ENCODE results near the gene KAZN.

DNA sequence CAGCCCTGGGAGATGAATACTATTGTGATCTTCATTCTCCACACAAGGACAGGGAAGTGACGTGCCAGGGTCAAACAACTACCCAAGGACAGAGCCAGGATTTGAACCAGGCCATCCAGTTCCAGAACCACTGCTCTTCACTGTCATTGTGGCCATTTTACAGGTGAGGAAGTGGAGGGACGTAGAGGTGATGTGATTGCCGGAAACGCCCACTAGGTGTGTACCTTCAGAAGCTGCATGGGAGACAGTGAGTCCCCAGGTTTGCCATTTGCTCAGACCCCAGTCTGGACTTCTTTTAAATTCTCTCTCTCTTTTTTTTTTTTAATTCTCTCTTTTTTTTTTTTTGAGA, 347.5 kb downstream of the KAZN start:
- TF ChIP-seq CREB1 (IDR thresholded peaks at IDR 0.05; ENCODE audit: low read depth) (no peak), RAD21 (IDR thresholded peaks at IDR 0.05; ENCODE audit: low read depth) (no peak), CEBPB (IDR thresholded peaks at IDR 0.05) (no peak), TCF12 (IDR thresholded peaks at IDR 0.05; ENCODE audit: low read depth) (no peak)
- TF ChIP-seq, protein P1, sequence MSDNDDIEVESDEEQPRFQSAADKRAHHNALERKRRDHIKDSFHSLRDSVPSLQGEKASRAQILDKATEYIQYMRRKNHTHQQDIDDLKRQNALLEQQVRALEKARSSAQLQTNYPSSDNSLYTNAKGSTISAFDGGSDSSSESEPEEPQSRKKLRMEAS (IDR thresholded peaks at IDR 0.05), result no peak
